Testis (tissue), 3 donors: Measurements from ENCODE around the gene RAET1G. TPM values are rescaled to one million over a fixed set of nuclear protein-coding genes. Genes with fewer than 3 reads are reported as not detected.
"Not testable (repeated sequence)": the region's sequence is repeated elsewhere in the genome, so short reads cannot be mapped to it uniquely, and the experiment has no call there.

Experiments
- DNase-seq: peaks from one replicate; pipeline ENCODE4 v3.0.0-alpha.2; 2019
- H3K27ac ChIP-seq, 2 donors: fragments of 200-600 bp; sonication (generic); one replicate each; pipeline ENCODE4 v1.5.1; 2019
- H3K27me3 ChIP-seq: fragments of 200-600 bp; sonication (generic); one replicate; pipeline ENCODE4 v1.5.1; 2019
- H3K36me3 ChIP-seq: fragments of 200-600 bp; sonication (generic); one replicate; pipeline ENCODE4 v1.5.1; 2017; ENCODE audit warnings: low read depth; ENCODE audit errors: missing control alignments
- H3K4me1 ChIP-seq: fragments of 200-600 bp; sonication (generic); one replicate; pipeline ENCODE4 v1.5.1; 2019
- H3K4me3 ChIP-seq, 2 donors: fragments of 200-600 bp; sonication (generic); one replicate each; pipeline ENCODE4 v1.5.1; 2017 to 2019
- H3K9me3 ChIP-seq: fragments of 200-600 bp; sonication (generic); one replicate; pipeline ENCODE4 v1.5.1; 2017
- POLR2A ChIP-seq: fragments of 450-650 bp; IDR thresholded peaks from one replicate; pipeline ENCODE4 v1.6.1; 2017; ENCODE audit warnings: antibody characterized with exemption, mild to moderate bottlenecking, moderate library complexity
- WGBS, 2 donors: methylation state at CpG; one replicate each; pipeline ENCODE4 v1.1.5; 2018; 5-methylcytosine and 5-hydroxymethylcytosine counted together
- intact Hi-C: fragments of 100-400 bp; cut with DNase I; formaldehyde crosslinking; loops from one replicate; pipeline ENCODE4 v1.15.1; 2023; ENCODE audit warnings: low total_unique reads
- polyA plus RNA-seq: library from polyadenylated mRNA; stranded (reverse); fragments of 350-450 nt; fragmentation: Illumina TruSeq; extraction: RNeasy Lipid Tissue Mini Kit (QIAGEN cat#74804); gene quantifications from one replicate; pipeline ENCODE4 v1.2.3, GENCODE V29; 2014; ENCODE audit warnings: low read depth, low replicate concordance; ENCODE audit not compliant: insufficient read depth
- total RNA-seq, 2 donors: library from RNA; depleted of rRNA; stranded (reverse); fragments of >200 nt; gene quantifications; one replicate each; pipeline ENCODE4 v1.2.3, GENCODE V29; 2016
- TF ChIP-seq, protein P1 (sequence below), 3 experiments: fragments of 450-650 bp in 2 of 3; fragments of 200-600 bp in 1 of 3; sonication (generic) in 1 of 3; IDR thresholded peaks; one replicate each; pipeline ENCODE4 v1.5.1; 2016 to 2019; ENCODE audit warnings: antibody characterized with exemption in 3 of 3, mild to moderate bottlenecking in 2 of 3, moderate library complexity in 1 of 3

The RAET1G gene
- total and polyA plus RNA-seq, 3 donors from 2014 or later, result 0.30 TPM; not detected in 2

DNA sequence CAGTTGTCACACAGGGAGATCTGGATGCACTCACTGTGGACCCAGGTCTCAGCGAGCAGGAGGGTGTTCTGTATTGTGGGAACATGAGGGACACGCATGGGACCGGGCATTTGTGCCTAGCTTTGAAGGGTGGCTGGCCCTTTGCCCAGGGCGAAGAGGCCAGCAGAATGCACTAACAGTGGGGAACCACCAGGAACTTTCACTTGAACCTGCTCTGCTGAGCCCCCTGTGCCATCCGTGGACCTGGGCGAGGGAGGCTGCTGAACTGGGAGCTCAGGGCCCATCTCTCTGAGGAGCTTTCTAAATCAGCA lies 17.7 kb upstream of the RAET1G start:
- Histone ChIP-seq H3K4me1 (peaks cover 10% of the 10 kb centered on the region), H3K4me3 (no peak overlapping the region), H3K36me3 (no peaks in the 10 kb centered on the region), H3K27ac (no peak overlapping the region), H3K9me3 (no peaks in the 10 kb centered on the region), H3K27me3 (peaks cover 7% of the 10 kb centered on the region)
- DNase-seq, result no peak
- TF ChIP-seq POLR2A, result no peak
- TF ChIP-seq, protein P1, sequence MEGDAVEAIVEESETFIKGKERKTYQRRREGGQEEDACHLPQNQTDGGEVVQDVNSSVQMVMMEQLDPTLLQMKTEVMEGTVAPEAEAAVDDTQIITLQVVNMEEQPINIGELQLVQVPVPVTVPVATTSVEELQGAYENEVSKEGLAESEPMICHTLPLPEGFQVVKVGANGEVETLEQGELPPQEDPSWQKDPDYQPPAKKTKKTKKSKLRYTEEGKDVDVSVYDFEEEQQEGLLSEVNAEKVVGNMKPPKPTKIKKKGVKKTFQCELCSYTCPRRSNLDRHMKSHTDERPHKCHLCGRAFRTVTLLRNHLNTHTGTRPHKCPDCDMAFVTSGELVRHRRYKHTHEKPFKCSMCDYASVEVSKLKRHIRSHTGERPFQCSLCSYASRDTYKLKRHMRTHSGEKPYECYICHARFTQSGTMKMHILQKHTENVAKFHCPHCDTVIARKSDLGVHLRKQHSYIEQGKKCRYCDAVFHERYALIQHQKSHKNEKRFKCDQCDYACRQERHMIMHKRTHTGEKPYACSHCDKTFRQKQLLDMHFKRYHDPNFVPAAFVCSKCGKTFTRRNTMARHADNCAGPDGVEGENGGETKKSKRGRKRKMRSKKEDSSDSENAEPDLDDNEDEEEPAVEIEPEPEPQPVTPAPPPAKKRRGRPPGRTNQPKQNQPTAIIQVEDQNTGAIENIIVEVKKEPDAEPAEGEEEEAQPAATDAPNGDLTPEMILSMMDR (IDR thresholded peaks at IDR 0.05), result no peak
- 48 to 55% methylated on average over 4 to 6 of the region's 6 CpGs for WGBS, 2 donors
- intact Hi-C loops, result loop anchor here (5.0 kb wide), 1 partner anchor 77 kb away; no protein-coding TSS in a partner anchor

DNA sequence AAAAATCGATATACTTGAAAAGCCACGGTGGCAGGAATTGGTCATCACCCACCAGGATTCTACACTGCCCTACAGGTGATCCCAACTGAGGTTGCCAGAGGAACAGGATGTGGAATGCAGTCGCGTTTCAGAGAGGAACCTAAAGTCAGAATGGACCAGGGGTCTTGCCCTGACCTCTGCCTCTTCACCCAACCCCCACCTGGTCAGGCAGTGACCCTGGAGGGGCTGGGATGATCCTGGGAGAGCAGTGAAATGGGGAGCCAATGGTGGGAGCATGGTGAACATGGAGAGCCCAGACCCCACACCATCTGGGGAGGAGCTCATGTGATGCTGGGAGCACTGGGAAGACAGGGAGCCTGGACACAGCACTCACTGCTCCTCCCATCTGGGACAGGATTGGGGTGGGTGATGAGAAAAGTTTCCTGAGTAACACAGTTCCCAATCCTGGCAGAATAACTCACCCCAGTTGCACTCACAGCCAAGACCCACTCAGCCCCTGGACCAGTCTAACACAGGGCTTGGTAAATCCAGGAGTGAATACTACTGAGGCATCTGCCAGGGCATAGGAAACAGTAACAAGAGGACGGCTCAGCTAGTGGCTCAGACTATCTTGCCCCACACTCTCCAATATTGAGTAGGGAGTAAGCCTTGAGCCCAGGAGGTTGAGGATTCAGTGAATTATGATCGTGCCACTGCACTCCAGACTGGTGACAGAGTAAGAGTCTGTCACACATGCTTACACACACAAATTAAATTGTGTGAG lies 17.2 kb upstream of the RAET1G start:
- Histone ChIP-seq H3K36me3 (no peaks in the 10 kb centered on the region), H3K27me3 (peaks cover 7% of the 10 kb centered on the region), H3K9me3 (no peaks in the 10 kb centered on the region), H3K4me1 (peaks cover 10% of the 10 kb centered on the region), H3K27ac (no peak overlapping the region), H3K4me3 (no peak overlapping the region)
- WGBS, 2 donors, result 26 to 31% methylated on average over 6 of the region's 6 CpGs
- TF ChIP-seq POLR2A, result no peak
- TF ChIP-seq, protein P1 (IDR thresholded peaks at IDR 0.05), result no peak
- intact Hi-C loops, result loop anchor here (5.0 kb wide), 1 partner anchor 77 kb away; no protein-coding TSS in a partner anchor
- DNase-seq, result no peak

DNA sequence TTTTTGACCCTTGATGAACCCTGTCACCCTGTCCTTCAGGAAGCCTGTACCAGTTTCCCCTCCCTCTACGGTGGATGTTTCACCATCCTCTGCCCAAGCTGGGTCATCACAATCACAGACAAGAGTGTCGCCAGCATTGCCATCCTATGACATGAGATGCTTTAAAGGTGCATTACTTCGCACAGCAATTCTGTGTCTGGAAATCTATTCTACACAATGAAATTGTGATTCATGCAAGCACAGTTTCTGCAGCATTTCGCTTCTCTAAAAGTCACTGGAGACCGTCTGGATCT lies 16.4 kb upstream of the RAET1G start:
- Histone ChIP-seq H3K27me3 (peaks cover 7% of the 10 kb centered on the region), H3K4me3 (no peak overlapping the region), H3K36me3 (no peaks in the 10 kb centered on the region), H3K27ac (no peak overlapping the region), H3K9me3 (no peaks in the 10 kb centered on the region), H3K4me1 (peaks cover 10% of the 10 kb centered on the region)
- TF ChIP-seq, protein P1 (IDR thresholded peaks at IDR 0.05), result no peak
- no peak for TF ChIP-seq POLR2A
- DNase-seq, result no peak
- WGBS, 2 donors, result 31 to 35% methylated on average over 5 of the region's 5 CpGs
- intact Hi-C loops, result no loop called here

DNA sequence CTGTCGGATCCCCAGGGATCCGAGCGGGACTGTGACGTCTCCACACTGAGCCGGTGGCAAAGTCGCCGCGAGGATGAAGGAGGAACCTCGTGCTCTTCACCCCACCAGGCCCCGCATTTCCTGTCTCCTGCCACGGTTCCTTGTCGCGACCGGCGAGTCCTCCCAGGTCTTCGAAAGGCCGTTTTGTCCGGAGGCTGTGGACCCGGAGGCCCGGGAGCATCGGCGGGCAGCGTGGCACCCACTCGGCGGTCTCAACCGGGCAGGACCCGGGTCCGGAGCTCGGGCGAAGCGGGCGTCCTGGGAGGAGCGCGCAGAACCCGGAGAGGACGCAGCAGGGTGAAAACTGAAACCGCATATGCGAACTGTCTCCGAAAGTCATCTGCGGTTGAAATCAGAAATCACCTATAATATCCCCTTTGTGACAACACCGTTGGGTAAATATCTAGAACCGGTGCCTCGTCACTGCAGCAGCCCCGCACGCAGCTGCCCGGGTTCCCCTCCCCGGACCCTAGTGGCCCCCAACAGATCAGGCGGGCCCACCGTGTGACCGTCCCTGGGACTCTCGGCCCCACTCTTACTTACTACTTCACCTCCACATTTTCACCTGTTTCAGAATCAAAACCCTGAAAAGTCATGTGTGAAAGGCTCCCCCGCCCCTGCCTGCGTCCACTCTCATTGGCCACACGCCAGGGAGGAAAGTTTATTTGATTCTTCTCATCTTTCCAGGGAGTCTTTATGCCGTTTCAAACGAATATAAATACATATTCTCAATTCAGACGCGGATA lies 15.8 kb upstream of the RAET1G start:
- Histone ChIP-seq H3K4me1 (peaks cover 10% of the 10 kb centered on the region), H3K9me3 (no peaks in the 10 kb centered on the region), H3K4me3 (peak overlapping the region; percentile 25 to 45), H3K27me3 (peaks cover 7% of the 10 kb centered on the region), H3K36me3 (no peaks in the 10 kb centered on the region), H3K27ac (no peak overlapping the region)
- DNase-seq, result no peak
- WGBS, 2 donors, result 2 to 3% methylated on average over 35 to 58 of the region's 58 CpGs
- intact Hi-C loops, result no loop called here
- TF ChIP-seq, protein P1 (IDR thresholded peaks at IDR 0.05), result no peak
- no peak for TF ChIP-seq POLR2A

DNA sequence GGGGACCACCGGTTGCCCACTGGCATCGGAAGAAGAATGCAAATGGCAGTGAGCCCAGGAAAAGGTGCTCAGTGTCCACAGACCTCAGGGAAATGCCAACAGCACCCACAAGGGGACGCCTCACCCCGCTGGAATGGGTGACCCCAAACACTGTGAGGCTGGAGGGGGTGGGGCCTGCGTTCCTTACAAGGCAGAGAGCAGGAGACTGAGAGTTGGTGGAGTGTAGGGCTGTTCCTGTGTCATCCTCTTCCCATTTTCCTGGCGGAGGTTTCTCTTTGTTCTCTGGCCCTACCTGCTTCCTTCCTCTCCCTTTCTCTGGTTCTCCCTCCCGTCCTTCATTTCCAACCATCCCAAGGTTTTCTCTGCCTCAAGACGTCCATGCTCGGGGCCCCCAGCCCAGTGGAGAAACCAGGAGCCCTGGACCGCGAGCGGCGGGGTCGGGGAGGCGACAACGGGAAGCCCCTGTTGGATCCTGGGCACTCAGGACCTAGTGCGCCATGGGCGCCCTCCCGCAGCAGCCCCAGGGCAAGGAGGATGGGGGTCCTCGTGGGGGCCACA lies 15.2 kb upstream of the RAET1G start:
- H3K36me3 ChIP-seq, H3K27ac ChIP-seq, H3K27me3 ChIP-seq, intact Hi-C loops, H3K9me3 ChIP-seq, DNase-seq, H3K4me1 ChIP-seq: not testable (repeated sequence)
- WGBS, 2 donors, result 5 to 6% methylated on average over 12 to 17 of the region's 20 CpGs
- peak overlapping the region; percentile 25 to 45 for H3K4me3 ChIP-seq
